B cell (primary cell): ENCODE measurements around the gene PYURF. TPM values are rescaled to one million over a fixed set of nuclear protein-coding genes. Genes with fewer than 3 reads are reported as not detected.

ENCODE experiments used
- ATAC-seq: fragments of 200-7000 bp; cut with Tn5 transposase; one replicate; pipeline ENCODE4 v1.10.0; 2021; ENCODE audit warnings: low read depth, mild to moderate bottlenecking, moderate number of reproducible peaks, moderate library complexity
- CTCF ChIA-PET: fragments of 350-600 bp; sonication (Branson Sonifier 250); formaldehyde crosslinking; loops from one replicate; lab custom pipeline; 2021; ENCODE audit warnings: antibody characterized with exemption, inconsistent platforms; lab: Charles Lee
- POLR2A ChIA-PET: fragments of 350-600 bp; sonication (Branson Sonifier 250); formaldehyde crosslinking; loops from one replicate; lab custom pipeline; 2021; ENCODE audit warnings: antibody characterized with exemption; lab: Charles Lee
- DNase-seq: peaks from one replicate; pipeline ENCODE4 v3.0.0; 2013
- H2AFZ ChIP-seq: 2 replicates; pipeline ENCODE4 v1.6.1; 2012; ENCODE audit warnings: mild to moderate bottlenecking, low read depth, low read length; ENCODE audit not compliant: insufficient read depth, poor library complexity, severe bottlenecking
- H3K27ac ChIP-seq, 2 donors: 1 replicate in 1 of 2; 2 replicates in 1 of 2; pipeline ENCODE4 v1.5.1; 2012 to 2013; ENCODE audit warnings: low read length in 2 of 2, mild to moderate bottlenecking in 2 of 2, moderate library complexity in 1 of 2
- H3K27me3 ChIP-seq, 4 experiments: fragments of 200-600 bp in 1 of 4; sonication (generic) in 1 of 4; replicated peaks in 1 of 4; 1 replicate in 2 of 4; 2 replicates in 2 of 4; pipeline versions ENCODE4 v1.6.1 to v1.7.0; 2013 to 2016; ENCODE audit warnings: low read length in 3 of 4, mild to moderate bottlenecking in 2 of 4, mixed read lengths in 1 of 4, moderate library complexity in 1 of 4; ENCODE audit not compliant: insufficient read depth in 4 of 4, control insufficient read depth in 3 of 4; ENCODE audit errors: control extremely low read depth in 1 of 4
- H3K36me3 ChIP-seq, 2 experiments: replicated peaks in 1 of 2; 1 replicate in 1 of 2; 2 replicates in 1 of 2; pipeline versions ENCODE4 v1.6.1 to v1.7.1; 2013; ENCODE audit warnings: low read length in 1 of 2; ENCODE audit not compliant: insufficient read depth in 2 of 2, control insufficient read depth in 1 of 2; ENCODE audit errors: control extremely low read depth in 1 of 2, extremely low read depth in 1 of 2
- H3K4me1 ChIP-seq, 2 donors: fragments of 200-600 bp in 1 of 2; sonication (generic) in 1 of 2; 1 replicate in 1 of 2; 2 replicates in 1 of 2; pipeline versions ENCODE4 v1.5.1 to v1.6.1; 2013 to 2017; ENCODE audit warnings: low read length in 2 of 2; ENCODE audit not compliant: control insufficient read depth in 2 of 2, insufficient read depth in 2 of 2
- H3K4me2 ChIP-seq: replicated peaks from 2 replicates; pipeline ENCODE3; 2012; ENCODE audit warnings: mild to moderate bottlenecking, low read depth, low read length; ENCODE audit not compliant: poor library complexity, severe bottlenecking
- H3K4me3 ChIP-seq, 5 experiments: fragments of 200-600 bp in 1 of 5; sonication (generic) in 1 of 5; 1 replicate in 3 of 5; 2 replicates in 2 of 5; pipeline versions ENCODE4 v1.5.1 to v1.7.0; 2011 to 2016; ENCODE audit warnings: low read length in 4 of 5, mild to moderate bottlenecking in 4 of 5, low read depth in 2 of 5, control low read depth in 1 of 5, moderate library complexity in 1 of 5; ENCODE audit not compliant: insufficient read depth in 1 of 5; ENCODE audit errors: control extremely low read depth in 1 of 5, extremely low read depth in 1 of 5
- H3K79me2 ChIP-seq: fragments of 200-600 bp; sonication (generic); one replicate; pipeline ENCODE4 v1.6.0; 2016; ENCODE audit warnings: low read length; ENCODE audit not compliant: control insufficient read depth, insufficient read depth
- H3K9ac ChIP-seq: fragments of 200-600 bp; sonication (generic); 2 replicates; pipeline ENCODE4 v1.6.1; 2017; ENCODE audit warnings: mild to moderate bottlenecking, low read length, moderate library complexity
- H3K9me3 ChIP-seq, 3 donors: one replicate each; pipeline versions ENCODE4 v1.6.1 to v1.7.1; 2013; ENCODE audit warnings: low read length in 2 of 3; ENCODE audit not compliant: control insufficient read depth in 2 of 3, insufficient read depth in 1 of 3; ENCODE audit errors: control extremely low read depth in 1 of 3
- H4K20me1 ChIP-seq: 2 replicates; pipeline ENCODE4 v1.6.0; 2012; ENCODE audit warnings: mild to moderate bottlenecking, low read length; ENCODE audit not compliant: insufficient read depth, control insufficient read depth, poor library complexity, severe bottlenecking
- H3K27ac Mint-ChIP-seq: one replicate; pipeline ENCODE4 v1.8.0; 2021; ENCODE audit warnings: mixed read lengths
- H3K27me3 Mint-ChIP-seq: one replicate; pipeline ENCODE4 v1.8.0; 2021; ENCODE audit warnings: mixed read lengths
- H3K4me1 Mint-ChIP-seq: one replicate; pipeline ENCODE4 v1.8.0; 2021; ENCODE audit warnings: mixed read lengths
- H3K4me3 Mint-ChIP-seq: one replicate; pipeline ENCODE4 v1.8.0; 2021; ENCODE audit warnings: mixed read lengths
- H3K9me3 Mint-ChIP-seq: one replicate; pipeline ENCODE4 v1.8.0; 2022; ENCODE audit warnings: mixed read lengths; ENCODE audit not compliant: insufficient read depth
- EZH2 ChIP-seq: IDR thresholded peaks from 2 replicates; pipeline ENCODE4 v1.6.1; 2012; ENCODE audit warnings: borderline replicate concordance, low read depth, mild to moderate bottlenecking, moderate library complexity, low read length; ENCODE audit not compliant: insufficient read depth, poor library complexity, severe bottlenecking
- WGBS: methylation state at CpG from one replicate; pipeline ENCODE4 v1.1.5; 2013; ENCODE audit warnings: missing lambda C conversion rate; ENCODE audit not compliant: insufficient coverage; 5-methylcytosine and 5-hydroxymethylcytosine counted together
- intact Hi-C: fragments of 100-400 bp; cut with micrococcal nuclease; formaldehyde crosslinking; loops from one replicate; pipeline ENCODE4 v1.10.0; 2022
- polyA plus RNA-seq: library from polyadenylated mRNA; depleted of rRNA; stranded (reverse); fragments of >200 nt; gene quantifications from 2 replicates; pipeline ENCODE4 v1.2.3, GENCODE V29; 2012
- total RNA-seq, 2 donors: library from RNA; stranded (reverse); fragments of 120-200 nt in 1 of 2; gene quantifications; 1 replicate in 1 of 2; 2 replicates in 1 of 2; pipeline versions ENCODE4 v1.2.3 to v1.2.4, GENCODE V29; 2013 to 2022
- TF ChIP-seq, protein P1 (sequence below): fragments of 200-600 bp; IDR thresholded peaks from one replicate; pipeline ENCODE4 v1.8.0; 2022; ENCODE audit warnings: antibody characterized with exemption, mild to moderate bottlenecking

PYURF gene
- total and polyA plus RNA-seq, 2 donors (not counting 1 experiment from before 2014, with no cell fraction given) = 14.9 to 38.1 TPM

DNA sequence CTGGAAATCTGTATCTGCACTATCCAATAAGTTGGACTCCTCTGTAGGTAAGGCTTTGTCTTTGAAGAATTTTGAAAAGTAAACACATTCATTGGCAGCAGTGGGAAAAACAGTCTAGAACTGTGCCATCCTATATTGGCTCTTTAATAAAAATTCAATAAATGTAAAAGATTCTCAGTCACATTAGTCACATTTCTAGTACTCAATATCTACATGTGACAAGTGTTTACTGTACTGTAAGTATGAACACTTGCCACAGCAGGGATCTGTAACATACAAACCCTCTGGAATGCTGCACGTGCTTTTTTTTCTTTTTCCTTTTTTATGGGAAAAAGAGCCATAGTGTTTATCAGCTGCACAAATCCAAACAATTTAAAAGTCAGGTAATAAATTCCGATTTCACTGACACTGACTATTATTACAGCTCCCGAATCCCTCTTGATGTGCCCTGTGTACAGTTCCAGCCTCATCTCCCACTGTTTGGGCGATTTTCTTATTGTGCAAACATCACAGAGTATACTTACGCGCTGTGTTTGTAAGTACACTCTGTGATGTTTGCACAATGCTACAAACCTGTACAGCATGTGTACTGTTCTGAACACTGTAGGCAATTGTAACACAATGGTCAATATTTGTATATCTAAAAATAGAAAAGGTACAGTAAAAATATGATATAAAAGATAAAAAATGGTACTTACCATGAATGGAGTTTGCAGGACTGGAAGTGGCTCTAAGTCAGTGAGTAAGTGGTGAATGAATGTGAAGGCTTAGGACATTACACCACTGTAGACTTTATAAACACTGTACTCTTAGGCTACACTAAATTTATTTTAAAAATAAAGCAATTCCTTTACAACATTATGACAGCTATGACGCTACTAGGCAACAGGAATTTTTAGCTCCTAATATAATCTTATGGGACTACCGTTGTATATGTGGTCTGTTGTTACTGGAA, 8.7 kb downstream of the PYURF start:
- ChIA-PET CTCF (interaction anchor here (0.5 to 16.3 kb wide), 43 partner anchors 8 to 1041 kb away, joined by 3 to 506 read pairs (median 3); partner anchors contain the start of genes HERC5, HERC6, PPM1K and PYURF), POLR2A (interaction anchor here (1.1 kb wide), 1 partner anchor 296 kb away, joined by 4 read pairs; no protein-coding TSS in a partner anchor)
- no peak overlapping the region for H3K4me2 ChIP-seq

More for the DNA sequence above, 8.7 kb downstream of the PYURF start:
- Histone ChIP-seq H3K27ac (no peak overlapping the region), H3K27me3 (no peaks in the 10 kb centered on the region), H3K9me3 (no peaks in the 10 kb centered on the region), H3K36me3 (no peaks in the 10 kb centered on the region), H3K9ac (no peak overlapping the region), H4K20me1 (no peaks in the 10 kb centered on the region), H2AFZ (no peak overlapping the region), H3K4me1 (no peaks in the 10 kb centered on the region), H3K4me3 (no peak overlapping the region), H3K79me2 (no peaks in the 10 kb centered on the region)
- Mint-ChIP-seq H3K9me3 (no peaks in the 10 kb centered on the region), H3K27ac (no peak overlapping the region), H3K4me1 (no peaks in the 10 kb centered on the region), H3K27me3 (peaks cover 3% of the 10 kb centered on the region), H3K4me3 (no peak overlapping the region)
- intact Hi-C loops = loop anchor here (1.0 to 5.0 kb wide), 6 partner anchors 146 to 838 kb away; partner anchors contain the start of gene PPM1K
- ATAC-seq = no peak
- DNase-seq = no peak
- TF ChIP-seq EZH2 = no peak
- TF ChIP-seq, protein P1, sequence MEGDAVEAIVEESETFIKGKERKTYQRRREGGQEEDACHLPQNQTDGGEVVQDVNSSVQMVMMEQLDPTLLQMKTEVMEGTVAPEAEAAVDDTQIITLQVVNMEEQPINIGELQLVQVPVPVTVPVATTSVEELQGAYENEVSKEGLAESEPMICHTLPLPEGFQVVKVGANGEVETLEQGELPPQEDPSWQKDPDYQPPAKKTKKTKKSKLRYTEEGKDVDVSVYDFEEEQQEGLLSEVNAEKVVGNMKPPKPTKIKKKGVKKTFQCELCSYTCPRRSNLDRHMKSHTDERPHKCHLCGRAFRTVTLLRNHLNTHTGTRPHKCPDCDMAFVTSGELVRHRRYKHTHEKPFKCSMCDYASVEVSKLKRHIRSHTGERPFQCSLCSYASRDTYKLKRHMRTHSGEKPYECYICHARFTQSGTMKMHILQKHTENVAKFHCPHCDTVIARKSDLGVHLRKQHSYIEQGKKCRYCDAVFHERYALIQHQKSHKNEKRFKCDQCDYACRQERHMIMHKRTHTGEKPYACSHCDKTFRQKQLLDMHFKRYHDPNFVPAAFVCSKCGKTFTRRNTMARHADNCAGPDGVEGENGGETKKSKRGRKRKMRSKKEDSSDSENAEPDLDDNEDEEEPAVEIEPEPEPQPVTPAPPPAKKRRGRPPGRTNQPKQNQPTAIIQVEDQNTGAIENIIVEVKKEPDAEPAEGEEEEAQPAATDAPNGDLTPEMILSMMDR = no peak
- WGBS = 100% methylated on average over 4 of the region's 8 CpGs
